Stimulated activated naive CD4-positive, alpha-beta T cell (primary cell): ENCODE results near the gene HPCAL1.
A peak's percentile ranks its signal among the peaks of the same experiment; 100 is the strongest.

Experiments
- DNase-seq, 6 experiments: peaks; one replicate each; lab custom pipeline; 2025; lab: John Stamatoyannopoulos, UW

Gene HPCAL1

GRCh38 chr2:10337449-10338269 lies 35.0 kb downstream of the HPCAL1 start:
- no peak for DNase-seq

GRCh38 chr2:10338270-10339188 lies 35.8 kb downstream of the HPCAL1 start:
- no peak for DNase-seq

DNA sequence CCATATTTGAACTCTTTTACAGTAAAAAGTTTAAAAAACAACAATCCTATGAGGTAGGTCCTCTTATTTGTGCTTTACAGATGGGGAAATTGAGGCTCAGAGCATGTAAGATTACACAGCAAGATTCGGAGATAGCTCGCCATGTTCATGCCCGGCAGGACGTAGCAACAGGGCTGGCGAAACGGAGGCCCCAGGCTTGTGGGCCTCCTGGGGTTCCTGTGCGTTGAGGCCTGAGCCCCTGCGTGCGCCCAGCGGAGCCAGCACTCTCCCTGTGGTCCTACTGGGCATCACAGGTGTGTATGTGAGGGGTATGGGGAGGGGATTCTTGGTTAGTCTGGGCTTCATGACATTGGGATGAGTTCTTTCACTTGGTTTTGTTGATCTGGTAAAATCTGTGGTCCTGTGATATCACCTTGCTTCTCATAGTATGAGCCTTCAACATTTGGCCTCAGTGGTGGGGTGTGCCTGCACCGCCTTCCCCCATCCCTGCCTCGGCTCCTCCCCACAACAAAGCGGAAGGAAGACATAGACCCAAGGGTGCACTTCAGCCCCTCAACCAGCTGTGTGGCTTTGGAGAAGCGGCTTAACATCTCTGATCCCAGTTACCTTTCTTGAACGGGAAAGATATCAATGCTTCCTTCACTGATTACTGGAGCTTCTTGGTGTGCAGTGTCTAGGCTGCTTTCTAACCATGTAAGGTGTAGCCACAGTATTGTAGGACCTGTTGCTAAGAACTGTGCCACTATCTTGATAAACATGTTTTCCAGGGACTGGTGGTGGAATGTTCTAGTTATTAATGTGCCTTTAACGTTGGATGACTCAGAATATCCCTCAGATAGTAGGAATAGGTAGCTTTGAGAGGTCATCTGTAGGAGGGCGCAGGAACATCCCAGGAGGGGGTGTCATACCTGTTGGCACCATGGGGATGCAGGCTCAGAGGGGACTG lies 37.2 kb downstream of the HPCAL1 start:
- peak in 1 of 6 experiments; percentile 21 for DNase-seq

- no peak for DNase-seq
Measured at GRCh38 chr2:10340593-10340975, 37.9 kb downstream of the HPCAL1 start.

GRCh38 chr2:10341193-10341592 lies 38.5 kb downstream of the HPCAL1 start:
- no peak for DNase-seq

DNA sequence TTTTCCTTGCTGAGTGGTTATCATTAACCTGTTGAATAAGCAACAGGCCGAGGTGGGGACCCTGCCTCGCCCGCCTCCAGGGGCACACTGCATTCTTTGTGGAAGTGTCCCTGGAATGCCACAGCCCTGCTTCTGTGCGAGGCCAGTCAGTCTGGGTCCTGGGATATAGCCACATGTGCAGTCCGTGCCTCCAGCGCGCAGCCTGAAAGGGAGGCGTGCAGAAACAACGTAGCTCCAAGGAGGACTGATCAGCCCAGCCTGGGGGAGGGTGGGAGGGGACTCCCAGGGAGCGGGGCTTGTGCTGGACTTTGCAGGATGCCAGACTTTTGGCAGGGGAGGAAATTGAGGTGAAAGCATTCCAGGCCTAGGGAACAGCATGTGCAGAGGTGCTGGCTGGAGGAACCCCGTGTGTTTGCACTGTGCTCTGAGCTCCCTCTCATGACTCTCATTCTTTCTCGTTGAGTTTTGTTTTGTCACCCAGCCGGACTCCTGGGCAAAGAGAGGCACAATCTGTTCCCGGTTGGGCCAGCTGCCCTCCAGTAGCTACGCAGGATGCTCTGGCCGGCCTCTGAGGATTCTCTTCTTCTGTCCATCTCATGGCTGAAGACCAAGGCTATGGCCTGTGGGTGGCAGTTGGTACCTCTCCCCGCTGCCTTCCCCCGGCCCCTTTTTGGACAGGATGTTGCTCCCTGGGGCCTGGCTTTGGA lies 39.7 kb downstream of the HPCAL1 start:
- DNase-seq, result no peak

DNA sequence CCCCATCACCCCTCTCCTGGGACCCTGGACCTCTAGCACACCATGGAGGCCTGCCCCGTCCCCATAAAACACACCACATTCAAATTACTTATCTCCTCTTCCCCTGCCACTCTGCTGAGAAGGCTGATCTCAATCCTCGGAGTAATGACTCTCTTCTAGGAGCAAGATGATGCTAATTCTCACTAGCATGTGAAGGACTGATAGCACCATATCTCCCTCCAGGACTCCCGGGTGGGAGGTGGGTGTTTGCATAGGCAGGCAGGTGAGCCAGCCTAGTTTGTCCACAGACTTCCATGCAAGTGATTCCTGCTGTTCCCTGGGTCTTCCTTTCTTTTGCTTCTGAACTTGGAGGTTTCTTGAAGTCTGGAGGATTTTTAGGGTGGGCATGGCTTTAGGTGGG lies 40.5 kb downstream of the HPCAL1 start:
- no peak for DNase-seq

DNA sequence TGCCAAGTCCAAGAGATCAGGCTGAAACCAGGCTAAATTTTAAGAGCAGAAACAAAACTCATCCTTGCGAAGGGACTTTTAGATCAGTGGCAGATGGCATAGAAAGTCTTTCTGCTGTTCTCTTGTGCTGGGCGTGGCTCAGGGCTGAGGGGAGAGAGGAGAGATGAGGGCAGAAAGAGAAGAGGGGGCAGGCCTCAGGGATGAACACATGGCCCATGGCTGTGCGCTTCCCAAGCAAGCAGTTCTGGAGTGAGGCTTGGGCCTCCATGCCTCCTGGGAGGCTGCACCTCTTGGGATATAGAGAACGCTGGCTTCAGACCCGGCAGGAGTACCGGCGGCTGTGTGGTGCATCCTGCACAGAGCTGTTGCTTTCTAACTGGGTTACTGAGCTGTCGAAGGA lies 41.0 kb downstream of the HPCAL1 start:
- no peak for DNase-seq

- DNase-seq, result no peak
Measured at GRCh38 chr2:10344105-10345066, 41.7 kb downstream of the HPCAL1 start.

GRCh38 chr2:10345126-10345525 lies 42.4 kb downstream of the HPCAL1 start:
- no peak for DNase-seq

- no peak for DNase-seq
Measured at GRCh38 chr2:10345813-10346212, 43.1 kb downstream of the HPCAL1 start.

DNA sequence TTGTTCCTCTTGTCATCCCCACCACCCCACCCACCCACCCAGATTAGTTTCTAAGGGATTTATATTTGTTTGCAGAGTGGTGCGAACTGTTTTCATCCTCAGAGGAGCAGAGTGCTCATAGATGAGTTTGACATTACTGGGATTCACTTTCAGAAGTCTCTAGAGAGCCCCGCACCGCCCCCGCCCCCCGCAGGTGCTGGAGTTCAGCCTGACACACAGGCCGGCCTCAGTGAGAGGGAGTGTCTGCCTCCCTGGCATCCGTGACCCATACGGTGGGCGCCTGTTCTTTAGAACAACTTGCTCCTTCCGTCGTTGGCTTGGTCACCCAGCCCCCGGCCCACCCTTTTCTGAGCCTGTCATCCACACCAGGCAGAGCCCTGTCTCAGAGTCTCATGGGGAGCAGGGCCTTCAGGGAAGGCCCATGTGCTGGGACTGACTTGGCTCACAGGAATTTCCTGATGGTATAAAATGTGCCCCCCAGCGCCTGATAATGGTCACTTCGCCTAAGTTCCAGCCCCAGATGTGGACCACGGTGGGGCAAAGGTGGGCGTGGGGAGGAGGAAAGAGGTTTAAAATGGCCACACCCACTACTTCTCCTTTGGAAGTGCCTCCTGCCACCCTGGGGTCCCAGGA lies 44.3 kb downstream of the HPCAL1 start:
- DNase-seq, result no peak

- DNase-seq, result no peak
Measured at GRCh38 chr2:10347562-10347948, 44.9 kb downstream of the HPCAL1 start.

DNA sequence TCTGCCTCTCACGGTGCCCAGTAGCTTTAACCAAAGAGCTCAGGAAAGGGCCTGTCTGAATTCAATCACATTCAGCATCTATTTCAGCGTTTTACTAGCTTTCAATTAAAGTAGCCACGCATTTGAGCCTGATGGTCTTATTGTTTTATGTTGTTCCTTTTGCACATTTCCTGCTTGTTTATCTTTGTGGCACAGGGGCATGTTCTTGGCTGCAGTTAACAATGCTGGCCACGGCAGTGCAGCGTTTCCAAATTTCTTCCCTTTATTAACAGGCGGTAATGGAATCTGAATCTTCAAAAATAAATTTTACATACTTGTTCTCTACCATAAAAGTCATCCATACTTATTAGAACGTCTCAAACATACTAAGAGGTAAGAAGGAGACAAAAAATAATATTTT lies 46.2 kb downstream of the HPCAL1 start:
- DNase-seq, result no peak

DNA sequence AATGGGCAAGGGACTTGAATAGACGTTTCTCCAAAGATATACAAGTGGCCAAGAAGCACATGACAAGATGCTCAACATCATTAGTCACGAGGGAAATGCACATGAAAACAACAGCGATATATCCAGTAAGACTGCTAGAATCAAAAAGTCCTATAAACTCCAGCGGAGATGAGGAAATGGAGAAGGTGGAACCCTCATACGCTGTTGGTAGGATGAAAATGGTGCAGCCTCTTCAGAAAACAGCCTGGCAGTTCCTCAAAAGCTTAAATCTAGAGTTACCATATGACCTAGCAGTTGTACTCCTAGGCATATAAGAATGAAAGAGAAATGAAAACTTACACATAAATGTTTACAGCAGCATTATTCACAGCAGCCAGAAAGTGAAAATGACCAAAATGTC lies 48.1 kb downstream of the HPCAL1 start:
- no peak for DNase-seq

GRCh38 chr2:10352361-10352760 lies 49.7 kb downstream of the HPCAL1 start:
- no peak for DNase-seq

DNA sequence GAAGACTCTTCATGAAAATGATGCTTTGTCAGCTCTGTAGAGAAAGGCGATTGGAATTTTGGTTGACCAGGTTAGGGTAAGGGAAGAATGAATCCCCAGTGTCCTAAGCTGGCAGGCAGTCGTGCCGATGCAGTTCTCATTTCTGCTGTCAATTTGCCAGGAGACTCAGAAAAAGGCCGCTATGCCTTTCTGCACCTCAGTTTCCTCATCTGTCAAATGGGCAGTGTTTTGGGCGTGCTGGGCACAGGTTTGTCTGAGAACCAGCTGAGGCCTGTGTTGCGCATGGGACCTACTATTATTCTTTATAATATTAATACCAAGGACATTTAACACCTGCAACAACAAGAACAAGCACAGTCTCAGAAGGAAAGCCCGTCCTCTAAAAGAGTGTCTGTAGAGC lies 50.3 kb downstream of the HPCAL1 start:
- no peak for DNase-seq

DNA sequence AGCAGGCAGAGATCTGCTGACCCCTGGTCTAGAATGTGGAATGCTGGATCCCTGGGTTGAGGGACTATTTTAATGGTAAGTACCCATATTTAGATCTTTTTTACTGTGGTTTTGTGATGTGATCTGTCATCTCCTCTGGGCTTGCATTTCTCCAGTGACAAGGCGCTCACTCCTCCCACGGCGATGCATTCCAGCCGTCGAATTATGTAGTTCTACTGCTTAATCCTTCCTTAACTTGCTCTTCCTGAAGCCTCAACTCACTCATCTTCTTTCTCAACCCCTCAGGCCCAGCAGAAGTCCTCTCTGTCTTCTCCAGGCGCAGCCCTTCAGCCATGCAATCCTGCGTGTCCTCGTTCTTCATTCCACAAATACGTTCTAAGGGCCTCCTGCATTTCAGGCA lies 51.2 kb downstream of the HPCAL1 start:
- DNase-seq, result no peak

- no peak for DNase-seq
Measured at GRCh38 chr2:10354399-10354798, 51.7 kb downstream of the HPCAL1 start.
